ENCODE results near the gene WAC.

DNA sequence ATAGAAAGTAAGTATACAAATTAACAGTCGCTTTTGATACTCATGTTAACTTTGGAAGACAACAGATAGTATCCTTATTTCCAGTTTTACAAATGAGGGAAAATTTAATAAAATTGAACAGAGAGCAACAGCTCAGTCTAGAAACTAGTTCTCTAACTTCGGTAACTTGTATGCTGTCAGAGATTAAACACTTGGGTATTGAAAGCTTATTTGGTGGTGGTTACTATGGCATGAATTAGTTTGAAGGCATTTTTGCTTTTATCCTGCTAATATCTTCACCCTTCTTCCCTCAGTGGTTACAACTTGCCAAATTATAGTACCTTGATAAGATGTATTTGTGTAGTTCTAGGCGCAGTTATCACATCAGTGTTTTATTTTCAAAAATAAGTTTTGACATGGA, 7.2 kb downstream of the WAC start:
- TF ChIP-seq, protein P1, sequence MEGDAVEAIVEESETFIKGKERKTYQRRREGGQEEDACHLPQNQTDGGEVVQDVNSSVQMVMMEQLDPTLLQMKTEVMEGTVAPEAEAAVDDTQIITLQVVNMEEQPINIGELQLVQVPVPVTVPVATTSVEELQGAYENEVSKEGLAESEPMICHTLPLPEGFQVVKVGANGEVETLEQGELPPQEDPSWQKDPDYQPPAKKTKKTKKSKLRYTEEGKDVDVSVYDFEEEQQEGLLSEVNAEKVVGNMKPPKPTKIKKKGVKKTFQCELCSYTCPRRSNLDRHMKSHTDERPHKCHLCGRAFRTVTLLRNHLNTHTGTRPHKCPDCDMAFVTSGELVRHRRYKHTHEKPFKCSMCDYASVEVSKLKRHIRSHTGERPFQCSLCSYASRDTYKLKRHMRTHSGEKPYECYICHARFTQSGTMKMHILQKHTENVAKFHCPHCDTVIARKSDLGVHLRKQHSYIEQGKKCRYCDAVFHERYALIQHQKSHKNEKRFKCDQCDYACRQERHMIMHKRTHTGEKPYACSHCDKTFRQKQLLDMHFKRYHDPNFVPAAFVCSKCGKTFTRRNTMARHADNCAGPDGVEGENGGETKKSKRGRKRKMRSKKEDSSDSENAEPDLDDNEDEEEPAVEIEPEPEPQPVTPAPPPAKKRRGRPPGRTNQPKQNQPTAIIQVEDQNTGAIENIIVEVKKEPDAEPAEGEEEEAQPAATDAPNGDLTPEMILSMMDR (IDR thresholded peaks at IDR 0.05; ENCODE audit: insufficient read depth, low read depth, low read length): no peak
- TF ChIP-seq EZH2 (IDR thresholded peaks at IDR 0.05; ENCODE audit: insufficient read depth, low read length): no peak

Measured in astrocyte (in vitro differentiated cells and primary cell).